Astrocyte (in vitro differentiated cells and primary cell): ENCODE measurements around the gene PRKCA. TPM values are rescaled to one million over a fixed set of nuclear protein-coding genes. Genes with fewer than 3 reads are reported as not detected.

Source experiments
- DNase-seq: peaks from one replicate; pipeline ENCODE4 v3.0.0-alpha.2; 2010; ENCODE audit warnings: low read depth
- FAIRE-seq: peaks from 2 replicates; lab custom pipeline; 2011; peaks lifted over from hg19 to GRCh38; lab: Jason Lieb, UNC
- H2AFZ ChIP-seq: 2 replicates; pipeline ENCODE4 v1.6.0; 2012; ENCODE audit warnings: low read depth, low read length, inconsistent platforms
- H3K27ac ChIP-seq: 2 replicates; pipeline ENCODE4 v1.5.1; 2011; ENCODE audit warnings: low read depth, low read length, inconsistent platforms
- H3K27me3 ChIP-seq: 2 replicates; pipeline ENCODE4 v1.6.0; 2011; ENCODE audit warnings: low read length, inconsistent platforms; ENCODE audit not compliant: insufficient read depth
- H3K36me3 ChIP-seq: 2 replicates; pipeline ENCODE4 v1.5.1; 2011; ENCODE audit warnings: low read length, inconsistent platforms; ENCODE audit not compliant: insufficient read depth
- H3K4me1 ChIP-seq: 2 replicates; pipeline ENCODE4 v1.5.1; 2011; ENCODE audit warnings: low read length, inconsistent platforms; ENCODE audit not compliant: insufficient read depth
- H3K4me2 ChIP-seq: 2 replicates; pipeline ENCODE4 v1.6.0; 2012; ENCODE audit warnings: low read length, inconsistent platforms
- H3K4me3 ChIP-seq: 2 replicates; pipeline ENCODE4 v1.5.1; 2011; ENCODE audit warnings: low read depth, mild to moderate bottlenecking, low read length, inconsistent platforms; ENCODE audit not compliant: insufficient read depth
- H3K79me2 ChIP-seq: 2 replicates; pipeline ENCODE4 v1.6.0; 2012; ENCODE audit warnings: mild to moderate bottlenecking, low read length, inconsistent platforms; ENCODE audit not compliant: insufficient read depth
- H3K9ac ChIP-seq: 2 replicates; pipeline ENCODE4 v1.6.0; 2012; ENCODE audit warnings: mild to moderate bottlenecking, low read length, inconsistent platforms
- H3K9me3 ChIP-seq: 2 replicates; pipeline ENCODE4 v1.5.1; 2012; ENCODE audit warnings: low read depth, mild to moderate bottlenecking, low read length, inconsistent platforms; ENCODE audit not compliant: insufficient read depth
- H4K20me1 ChIP-seq: 2 replicates; pipeline ENCODE4 v1.6.0; 2012; ENCODE audit warnings: low read length, inconsistent platforms; ENCODE audit not compliant: insufficient read depth
- H3K27ac Mint-ChIP-seq: one replicate; pipeline ENCODE4 v1.8.0; 2021; ENCODE audit warnings: mild to moderate bottlenecking, mixed read lengths; ENCODE audit not compliant: unreplicated experiment
- H3K27me3 Mint-ChIP-seq: one replicate; pipeline ENCODE4 v1.8.0; 2021; ENCODE audit warnings: low read depth, mixed read lengths; ENCODE audit not compliant: unreplicated experiment
- H3K36me3 Mint-ChIP-seq: one replicate; pipeline ENCODE4 v1.8.0; 2021; ENCODE audit warnings: low read depth, mixed read lengths; ENCODE audit not compliant: unreplicated experiment
- H3K4me1 Mint-ChIP-seq: one replicate; pipeline ENCODE4 v1.8.0; 2021; ENCODE audit warnings: low read depth, mixed read lengths; ENCODE audit not compliant: unreplicated experiment
- H3K4me3 Mint-ChIP-seq: one replicate; pipeline ENCODE4 v1.8.0; 2021; ENCODE audit warnings: mild to moderate bottlenecking, moderate library complexity, mixed read lengths; ENCODE audit not compliant: unreplicated experiment
- H3K9me3 Mint-ChIP-seq: one replicate; pipeline ENCODE4 v1.8.0; 2021; ENCODE audit warnings: mild to moderate bottlenecking, mixed read lengths; ENCODE audit not compliant: unreplicated experiment
- EZH2 ChIP-seq: IDR thresholded peaks from 2 replicates; pipeline ENCODE4 v1.6.1; 2012; ENCODE audit warnings: mild to moderate bottlenecking, low read length, inconsistent platforms; ENCODE audit not compliant: insufficient read depth
- total RNA-seq: library from RNA; stranded (reverse); gene quantifications from 2 replicates; pipeline ENCODE4 v1.2.1, GENCODE V29; 2021
- TF ChIP-seq, protein P1 (sequence below): IDR thresholded peaks from 2 replicates; pipeline ENCODE4 v1.5.1; 2011; ENCODE audit warnings: low read depth, mild to moderate bottlenecking, inconsistent platforms, low read length, moderate library complexity; ENCODE audit not compliant: insufficient read depth

The PRKCA gene
- total RNA-seq, 1 donor from 2014 or later = 49.9 TPM

DNA sequence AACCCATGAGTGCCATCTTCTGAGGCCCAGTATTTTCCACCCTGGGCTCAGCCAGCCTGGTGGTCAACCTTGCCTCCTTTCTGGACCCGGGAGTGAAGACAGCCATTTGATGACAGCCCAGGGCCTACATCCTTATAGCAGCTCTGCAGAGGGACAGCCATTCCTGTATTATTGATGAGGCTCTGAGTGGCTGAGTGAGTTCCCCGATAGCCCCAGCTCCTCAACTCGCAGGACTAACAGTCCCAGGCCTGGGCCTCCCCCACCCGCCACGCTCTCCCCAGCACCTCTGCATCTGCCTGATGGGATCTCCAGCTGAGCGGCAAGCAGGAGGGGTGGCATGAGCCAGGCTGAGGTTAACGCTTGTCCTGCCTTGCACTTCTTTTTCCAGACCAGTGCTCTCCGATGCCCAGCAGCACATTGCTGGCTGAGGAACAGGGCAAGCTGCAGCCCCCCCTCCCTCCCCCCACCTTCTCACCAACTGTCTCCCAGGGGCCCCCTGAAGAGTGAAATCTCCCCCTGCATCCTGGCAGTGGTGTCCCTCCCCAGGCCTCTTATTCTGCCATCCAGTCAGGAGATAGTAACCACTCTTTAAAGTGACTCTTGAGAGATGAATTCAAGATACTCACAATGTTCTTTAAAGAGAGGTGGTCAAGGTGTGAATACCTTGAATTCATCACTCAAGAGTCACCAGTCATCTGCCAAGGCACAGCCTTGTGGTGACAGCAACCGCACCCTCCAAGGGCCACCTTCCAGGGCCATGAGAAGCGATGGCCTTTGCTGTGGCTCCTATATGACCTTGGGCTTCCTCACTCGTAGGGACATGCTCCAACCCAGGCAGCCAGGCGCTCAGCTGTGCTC is 556.0 kb downstream of the PRKCA start:
- Mint-ChIP-seq H3K9me3 (peaks cover 6% of the 10 kb centered on the region), H3K27ac (no peak overlapping the region), H3K36me3 (no peaks in the 10 kb centered on the region), H3K4me3 (no peak overlapping the region), H3K27me3 (peaks cover 12% of the 10 kb centered on the region), H3K4me1 (no peaks in the 10 kb centered on the region)
- Histone ChIP-seq H2AFZ (no peak overlapping the region), H3K79me2 (no peaks in the 10 kb centered on the region), H4K20me1 (no peaks in the 10 kb centered on the region), H3K9ac (no peak overlapping the region), H3K27ac (no peak overlapping the region), H3K4me3 (no peak overlapping the region), H3K9me3 (no peaks in the 10 kb centered on the region), H3K4me1 (no peaks in the 10 kb centered on the region), H3K27me3 (peaks cover 2% of the 10 kb centered on the region), H3K4me2 (no peak overlapping the region), H3K36me3 (no peaks in the 10 kb centered on the region)
- TF ChIP-seq EZH2 = no peak
- TF ChIP-seq, protein P1, sequence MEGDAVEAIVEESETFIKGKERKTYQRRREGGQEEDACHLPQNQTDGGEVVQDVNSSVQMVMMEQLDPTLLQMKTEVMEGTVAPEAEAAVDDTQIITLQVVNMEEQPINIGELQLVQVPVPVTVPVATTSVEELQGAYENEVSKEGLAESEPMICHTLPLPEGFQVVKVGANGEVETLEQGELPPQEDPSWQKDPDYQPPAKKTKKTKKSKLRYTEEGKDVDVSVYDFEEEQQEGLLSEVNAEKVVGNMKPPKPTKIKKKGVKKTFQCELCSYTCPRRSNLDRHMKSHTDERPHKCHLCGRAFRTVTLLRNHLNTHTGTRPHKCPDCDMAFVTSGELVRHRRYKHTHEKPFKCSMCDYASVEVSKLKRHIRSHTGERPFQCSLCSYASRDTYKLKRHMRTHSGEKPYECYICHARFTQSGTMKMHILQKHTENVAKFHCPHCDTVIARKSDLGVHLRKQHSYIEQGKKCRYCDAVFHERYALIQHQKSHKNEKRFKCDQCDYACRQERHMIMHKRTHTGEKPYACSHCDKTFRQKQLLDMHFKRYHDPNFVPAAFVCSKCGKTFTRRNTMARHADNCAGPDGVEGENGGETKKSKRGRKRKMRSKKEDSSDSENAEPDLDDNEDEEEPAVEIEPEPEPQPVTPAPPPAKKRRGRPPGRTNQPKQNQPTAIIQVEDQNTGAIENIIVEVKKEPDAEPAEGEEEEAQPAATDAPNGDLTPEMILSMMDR = no peak
- DNase-seq (no peak), FAIRE-seq (no peak)

DNA sequence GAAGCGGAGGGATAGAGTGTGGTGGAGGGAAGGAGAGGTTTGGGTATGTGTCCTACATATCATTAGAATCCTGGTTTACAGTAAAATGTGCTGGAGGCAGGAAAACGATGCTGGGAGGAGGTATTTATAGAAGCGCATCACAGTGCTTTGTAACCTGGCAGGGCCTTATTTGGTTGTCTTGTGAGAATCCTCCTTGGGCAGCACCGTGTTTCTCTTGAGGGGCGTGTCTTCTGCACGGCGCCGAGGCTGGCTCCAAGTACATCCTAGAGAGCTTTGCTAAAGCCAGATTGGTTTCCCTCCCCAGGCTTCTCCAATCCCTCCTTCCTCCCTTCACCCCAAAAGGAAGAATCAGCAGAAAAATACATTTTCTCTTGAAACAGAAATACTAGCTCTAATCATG is 556.9 kb downstream of the PRKCA start:
- peaks cover 2% of the 10 kb centered on the region for H3K27me3 ChIP-seq
- no peaks in the 10 kb centered on the region for H3K36me3 ChIP-seq
- no peaks in the 10 kb centered on the region for H3K9me3 ChIP-seq
- Mint-ChIP-seq H3K27ac (no peak overlapping the region), H3K9me3 (peaks cover 4% of the 10 kb centered on the region), H3K4me3 (no peak overlapping the region), H3K27me3 (peaks cover 12% of the 10 kb centered on the region), H3K4me1 (no peaks in the 10 kb centered on the region), H3K36me3 (no peaks in the 10 kb centered on the region)
- H3K9ac ChIP-seq = no peak overlapping the region
- TF ChIP-seq EZH2 = no peak
- TF ChIP-seq, protein P1 = no peak
- no peaks in the 10 kb centered on the region for H4K20me1 ChIP-seq
- FAIRE-seq (no peak), DNase-seq (no peak)
- no peaks in the 10 kb centered on the region for H3K79me2 ChIP-seq
- no peak overlapping the region for H3K4me2 ChIP-seq
- H3K4me3 ChIP-seq = no peak overlapping the region
- H3K4me1 ChIP-seq = no peaks in the 10 kb centered on the region
- H2AFZ ChIP-seq = no peak overlapping the region
- H3K27ac ChIP-seq = no peak overlapping the region

DNA sequence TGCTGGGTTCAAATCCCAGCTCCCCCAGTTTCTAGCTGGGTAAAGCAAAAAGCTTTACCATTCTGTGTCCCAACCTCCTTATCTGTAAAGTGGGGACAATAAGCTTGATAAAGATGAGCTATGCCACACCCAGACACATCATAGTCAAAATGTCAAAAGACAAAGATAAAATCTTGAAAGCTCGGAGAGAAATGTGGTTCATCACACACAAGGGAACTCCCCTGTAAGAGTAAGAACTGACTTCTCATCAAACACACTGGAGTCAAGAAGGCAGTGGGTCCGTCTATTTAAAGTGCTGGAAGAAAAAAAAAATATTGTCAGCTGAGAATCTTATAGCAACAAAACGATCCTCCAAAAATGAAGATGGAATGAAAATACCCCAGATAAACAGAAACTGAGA is 557.8 kb downstream of the PRKCA start:
- Mint-ChIP-seq H3K36me3 (no peaks in the 10 kb centered on the region), H3K27ac (no peak overlapping the region), H3K27me3 (peaks cover 12% of the 10 kb centered on the region), H3K9me3 (no peaks in the 10 kb centered on the region), H3K4me3 (no peak overlapping the region), H3K4me1 (no peaks in the 10 kb centered on the region)
- DNase-seq (no peak), FAIRE-seq (no peak)
- Histone ChIP-seq H4K20me1 (no peaks in the 10 kb centered on the region), H3K4me3 (no peak overlapping the region), H3K9me3 (no peaks in the 10 kb centered on the region), H3K27me3 (peaks cover 2% of the 10 kb centered on the region), H3K4me1 (no peaks in the 10 kb centered on the region), H3K27ac (no peak overlapping the region), H3K9ac (no peak overlapping the region), H2AFZ (no peak overlapping the region), H3K4me2 (no peak overlapping the region), H3K36me3 (no peaks in the 10 kb centered on the region), H3K79me2 (no peaks in the 10 kb centered on the region)
- TF ChIP-seq EZH2 = no peak
- TF ChIP-seq, protein P1 = no peak
